ENCODE data around the gene RSPH1. TPM values are rescaled to one million over a fixed set of nuclear protein-coding genes. Genes with fewer than 3 reads are reported as not detected.

The RSPH1 gene
- total and polyA plus RNA-seq, 2 of the 8 experiments (the other 6 are each of a cell fraction or from before 2014, with no cell fraction given) = 0.24 TPM; not detected in 1

DNA sequence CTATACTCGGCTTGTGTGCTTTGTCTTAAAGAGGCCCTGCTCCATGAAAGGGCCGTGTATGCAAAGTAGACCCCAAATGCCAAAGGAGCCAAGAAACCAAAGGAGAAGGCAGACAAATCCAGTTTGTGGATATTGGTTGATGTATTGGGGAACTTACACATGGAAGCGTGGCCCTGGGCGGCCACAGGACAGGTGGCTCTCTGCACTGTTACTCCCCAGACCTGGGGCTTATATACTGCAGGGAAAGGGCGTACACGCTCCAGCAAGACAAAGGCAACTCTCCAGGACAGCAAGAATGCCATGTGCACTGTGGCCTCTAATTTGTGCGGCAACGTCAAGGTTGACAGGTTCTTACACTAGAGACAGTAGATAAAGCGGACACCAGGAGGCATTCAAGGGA, 24.8 kb downstream of the RSPH1 start (continued):
- TF ChIP-seq, protein P1, sequence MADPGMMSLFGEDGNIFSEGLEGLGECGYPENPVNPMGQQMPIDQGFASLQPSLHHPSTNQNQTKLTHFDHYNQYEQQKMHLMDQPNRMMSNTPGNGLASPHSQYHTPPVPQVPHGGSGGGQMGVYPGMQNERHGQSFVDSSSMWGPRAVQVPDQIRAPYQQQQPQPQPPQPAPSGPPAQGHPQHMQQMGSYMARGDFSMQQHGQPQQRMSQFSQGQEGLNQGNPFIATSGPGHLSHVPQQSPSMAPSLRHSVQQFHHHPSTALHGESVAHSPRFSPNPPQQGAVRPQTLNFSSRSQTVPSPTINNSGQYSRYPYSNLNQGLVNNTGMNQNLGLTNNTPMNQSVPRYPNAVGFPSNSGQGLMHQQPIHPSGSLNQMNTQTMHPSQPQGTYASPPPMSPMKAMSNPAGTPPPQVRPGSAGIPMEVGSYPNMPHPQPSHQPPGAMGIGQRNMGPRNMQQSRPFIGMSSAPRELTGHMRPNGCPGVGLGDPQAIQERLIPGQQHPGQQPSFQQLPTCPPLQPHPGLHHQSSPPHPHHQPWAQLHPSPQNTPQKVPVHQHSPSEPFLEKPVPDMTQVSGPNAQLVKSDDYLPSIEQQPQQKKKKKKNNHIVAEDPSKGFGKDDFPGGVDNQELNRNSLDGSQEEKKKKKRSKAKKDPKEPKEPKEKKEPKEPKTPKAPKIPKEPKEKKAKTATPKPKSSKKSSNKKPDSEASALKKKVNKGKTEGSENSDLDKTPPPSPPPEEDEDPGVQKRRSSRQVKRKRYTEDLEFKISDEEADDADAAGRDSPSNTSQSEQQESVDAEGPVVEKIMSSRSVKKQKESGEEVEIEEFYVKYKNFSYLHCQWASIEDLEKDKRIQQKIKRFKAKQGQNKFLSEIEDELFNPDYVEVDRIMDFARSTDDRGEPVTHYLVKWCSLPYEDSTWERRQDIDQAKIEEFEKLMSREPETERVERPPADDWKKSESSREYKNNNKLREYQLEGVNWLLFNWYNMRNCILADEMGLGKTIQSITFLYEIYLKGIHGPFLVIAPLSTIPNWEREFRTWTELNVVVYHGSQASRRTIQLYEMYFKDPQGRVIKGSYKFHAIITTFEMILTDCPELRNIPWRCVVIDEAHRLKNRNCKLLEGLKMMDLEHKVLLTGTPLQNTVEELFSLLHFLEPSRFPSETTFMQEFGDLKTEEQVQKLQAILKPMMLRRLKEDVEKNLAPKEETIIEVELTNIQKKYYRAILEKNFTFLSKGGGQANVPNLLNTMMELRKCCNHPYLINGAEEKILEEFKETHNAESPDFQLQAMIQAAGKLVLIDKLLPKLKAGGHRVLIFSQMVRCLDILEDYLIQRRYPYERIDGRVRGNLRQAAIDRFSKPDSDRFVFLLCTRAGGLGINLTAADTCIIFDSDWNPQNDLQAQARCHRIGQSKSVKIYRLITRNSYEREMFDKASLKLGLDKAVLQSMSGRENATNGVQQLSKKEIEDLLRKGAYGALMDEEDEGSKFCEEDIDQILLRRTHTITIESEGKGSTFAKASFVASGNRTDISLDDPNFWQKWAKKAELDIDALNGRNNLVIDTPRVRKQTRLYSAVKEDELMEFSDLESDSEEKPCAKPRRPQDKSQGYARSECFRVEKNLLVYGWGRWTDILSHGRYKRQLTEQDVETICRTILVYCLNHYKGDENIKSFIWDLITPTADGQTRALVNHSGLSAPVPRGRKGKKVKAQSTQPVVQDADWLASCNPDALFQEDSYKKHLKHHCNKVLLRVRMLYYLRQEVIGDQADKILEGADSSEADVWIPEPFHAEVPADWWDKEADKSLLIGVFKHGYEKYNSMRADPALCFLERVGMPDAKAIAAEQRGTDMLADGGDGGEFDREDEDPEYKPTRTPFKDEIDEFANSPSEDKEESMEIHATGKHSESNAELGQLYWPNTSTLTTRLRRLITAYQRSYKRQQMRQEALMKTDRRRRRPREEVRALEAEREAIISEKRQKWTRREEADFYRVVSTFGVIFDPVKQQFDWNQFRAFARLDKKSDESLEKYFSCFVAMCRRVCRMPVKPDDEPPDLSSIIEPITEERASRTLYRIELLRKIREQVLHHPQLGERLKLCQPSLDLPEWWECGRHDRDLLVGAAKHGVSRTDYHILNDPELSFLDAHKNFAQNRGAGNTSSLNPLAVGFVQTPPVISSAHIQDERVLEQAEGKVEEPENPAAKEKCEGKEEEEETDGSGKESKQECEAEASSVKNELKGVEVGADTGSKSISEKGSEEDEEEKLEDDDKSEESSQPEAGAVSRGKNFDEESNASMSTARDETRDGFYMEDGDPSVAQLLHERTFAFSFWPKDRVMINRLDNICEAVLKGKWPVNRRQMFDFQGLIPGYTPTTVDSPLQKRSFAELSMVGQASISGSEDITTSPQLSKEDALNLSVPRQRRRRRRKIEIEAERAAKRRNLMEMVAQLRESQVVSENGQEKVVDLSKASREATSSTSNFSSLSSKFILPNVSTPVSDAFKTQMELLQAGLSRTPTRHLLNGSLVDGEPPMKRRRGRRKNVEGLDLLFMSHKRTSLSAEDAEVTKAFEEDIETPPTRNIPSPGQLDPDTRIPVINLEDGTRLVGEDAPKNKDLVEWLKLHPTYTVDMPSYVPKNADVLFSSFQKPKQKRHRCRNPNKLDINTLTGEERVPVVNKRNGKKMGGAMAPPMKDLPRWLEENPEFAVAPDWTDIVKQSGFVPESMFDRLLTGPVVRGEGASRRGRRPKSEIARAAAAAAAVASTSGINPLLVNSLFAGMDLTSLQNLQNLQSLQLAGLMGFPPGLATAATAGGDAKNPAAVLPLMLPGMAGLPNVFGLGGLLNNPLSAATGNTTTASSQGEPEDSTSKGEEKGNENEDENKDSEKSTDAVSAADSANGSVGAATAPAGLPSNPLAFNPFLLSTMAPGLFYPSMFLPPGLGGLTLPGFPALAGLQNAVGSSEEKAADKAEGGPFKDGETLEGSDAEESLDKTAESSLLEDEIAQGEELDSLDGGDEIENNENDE (IDR thresholded peaks at IDR 0.05; ENCODE audit: insufficient replicate concordance, low read length) = no peak
- no peak for TF ChIP-seq BACH1 (IDR thresholded peaks at IDR 0.05; ENCODE audit: low read length)
- TF ChIP-seq GABPA (IDR thresholded peaks at IDR 0.05; ENCODE audit: borderline replicate concordance, insufficient read depth, low read length) = no peak
- TF ChIP-seq, protein P2, sequence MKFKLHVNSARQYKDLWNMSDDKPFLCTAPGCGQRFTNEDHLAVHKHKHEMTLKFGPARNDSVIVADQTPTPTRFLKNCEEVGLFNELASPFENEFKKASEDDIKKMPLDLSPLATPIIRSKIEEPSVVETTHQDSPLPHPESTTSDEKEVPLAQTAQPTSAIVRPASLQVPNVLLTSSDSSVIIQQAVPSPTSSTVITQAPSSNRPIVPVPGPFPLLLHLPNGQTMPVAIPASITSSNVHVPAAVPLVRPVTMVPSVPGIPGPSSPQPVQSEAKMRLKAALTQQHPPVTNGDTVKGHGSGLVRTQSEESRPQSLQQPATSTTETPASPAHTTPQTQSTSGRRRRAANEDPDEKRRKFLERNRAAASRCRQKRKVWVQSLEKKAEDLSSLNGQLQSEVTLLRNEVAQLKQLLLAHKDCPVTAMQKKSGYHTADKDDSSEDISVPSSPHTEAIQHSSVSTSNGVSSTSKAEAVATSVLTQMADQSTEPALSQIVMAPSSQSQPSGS (IDR thresholded peaks at IDR 0.05; ENCODE audit: low read length) = no peak

Data from H1 (cell line).